ENCODE data around the gene CCDC66. TPM values are rescaled to one million over a fixed set of nuclear protein-coding genes. Genes with fewer than 3 reads are reported as not detected.

CCDC66 gene
- total RNA-seq, 1 donor from 2014 or later = 34.9 TPM

DNA sequence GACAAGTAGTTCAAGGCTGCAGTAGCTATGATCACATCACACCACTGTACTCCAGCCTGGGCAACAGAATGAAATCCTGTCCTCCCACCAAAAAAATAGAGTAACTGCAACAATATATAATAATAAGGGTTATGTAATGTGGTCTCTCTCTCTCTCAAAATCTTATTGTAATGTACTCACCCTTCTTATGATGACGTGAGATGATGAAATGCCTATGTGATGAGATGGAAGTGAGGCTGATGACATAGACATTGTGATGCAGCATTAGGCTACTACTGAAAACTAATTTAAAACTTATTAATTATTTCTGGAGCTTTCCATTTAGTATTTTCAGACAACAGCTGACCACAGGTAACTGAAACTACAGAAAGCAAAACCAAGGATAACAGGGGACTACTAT lies 98.7 kb downstream of the CCDC66 start:
- peaks cover 5% of the 10 kb centered on the region for H3K4me1 Mint-ChIP-seq
- POLR2A ChIA-PET = no interaction called here
- TF ChIP-seq, protein P1, sequence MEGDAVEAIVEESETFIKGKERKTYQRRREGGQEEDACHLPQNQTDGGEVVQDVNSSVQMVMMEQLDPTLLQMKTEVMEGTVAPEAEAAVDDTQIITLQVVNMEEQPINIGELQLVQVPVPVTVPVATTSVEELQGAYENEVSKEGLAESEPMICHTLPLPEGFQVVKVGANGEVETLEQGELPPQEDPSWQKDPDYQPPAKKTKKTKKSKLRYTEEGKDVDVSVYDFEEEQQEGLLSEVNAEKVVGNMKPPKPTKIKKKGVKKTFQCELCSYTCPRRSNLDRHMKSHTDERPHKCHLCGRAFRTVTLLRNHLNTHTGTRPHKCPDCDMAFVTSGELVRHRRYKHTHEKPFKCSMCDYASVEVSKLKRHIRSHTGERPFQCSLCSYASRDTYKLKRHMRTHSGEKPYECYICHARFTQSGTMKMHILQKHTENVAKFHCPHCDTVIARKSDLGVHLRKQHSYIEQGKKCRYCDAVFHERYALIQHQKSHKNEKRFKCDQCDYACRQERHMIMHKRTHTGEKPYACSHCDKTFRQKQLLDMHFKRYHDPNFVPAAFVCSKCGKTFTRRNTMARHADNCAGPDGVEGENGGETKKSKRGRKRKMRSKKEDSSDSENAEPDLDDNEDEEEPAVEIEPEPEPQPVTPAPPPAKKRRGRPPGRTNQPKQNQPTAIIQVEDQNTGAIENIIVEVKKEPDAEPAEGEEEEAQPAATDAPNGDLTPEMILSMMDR (IDR thresholded peaks at IDR 0.05) = no peak
- CTCF ChIA-PET = no interaction called here
- ATAC-seq (ENCODE audit: low read depth) (no peak), DNase-seq (no peak)
- no peak overlapping the region for H3K4me3 Mint-ChIP-seq
- no peak overlapping the region for H3K27ac Mint-ChIP-seq
- H3K27me3 Mint-ChIP-seq = no peaks in the 10 kb centered on the region
- H3K9me3 Mint-ChIP-seq = no peaks in the 10 kb centered on the region
- peaks cover 84% of the 10 kb centered on the region for H3K36me3 Mint-ChIP-seq (ENCODE audit: low read depth)
- intact Hi-C loops (cut with micrococcal nuclease) = no loop called here

DNA sequence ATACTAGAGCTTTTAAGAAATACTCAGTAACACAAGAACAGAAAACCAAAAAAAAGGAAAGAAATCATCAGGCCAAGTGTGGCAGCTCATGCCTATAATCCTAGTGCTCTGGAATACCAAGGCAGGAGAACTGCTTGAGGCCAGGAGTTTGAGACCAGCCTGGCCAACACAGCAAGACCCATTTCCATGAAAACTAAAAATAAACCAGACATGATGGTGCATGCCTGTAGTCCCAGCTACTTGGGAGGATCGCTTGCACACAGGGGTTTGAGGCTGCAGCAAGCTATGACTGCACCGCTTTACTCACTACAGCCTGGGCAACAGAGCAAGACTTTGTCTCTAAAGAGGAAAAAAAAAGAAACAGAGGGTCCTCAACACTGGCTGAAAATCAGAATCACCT lies 107.8 kb downstream of the CCDC66 start:
- Mint-ChIP-seq H3K4me1 (no peaks in the 10 kb centered on the region), H3K36me3 (ENCODE audit: low read depth) (peaks cover 73% of the 10 kb centered on the region), H3K27me3 (no peaks in the 10 kb centered on the region), H3K27ac (no peak overlapping the region), H3K4me3 (no peak overlapping the region), H3K9me3 (no peaks in the 10 kb centered on the region)
- CTCF ChIA-PET = interaction anchor here (0.6 to 1.8 kb wide), 2 partner anchors 17 to 325 kb away, joined by 3 to 4 read pairs; no protein-coding TSS in a partner anchor
- POLR2A ChIA-PET = interaction anchor here (0.9 kb wide), 1 partner anchor 46 kb away, joined by 3 read pairs; no protein-coding TSS in a partner anchor
- intact Hi-C loops (cut with micrococcal nuclease) = no loop called here
- no peak for ATAC-seq (ENCODE audit: low read depth)
- no peak for DNase-seq
- TF ChIP-seq, protein P1 (IDR thresholded peaks at IDR 0.05) = no peak

DNA sequence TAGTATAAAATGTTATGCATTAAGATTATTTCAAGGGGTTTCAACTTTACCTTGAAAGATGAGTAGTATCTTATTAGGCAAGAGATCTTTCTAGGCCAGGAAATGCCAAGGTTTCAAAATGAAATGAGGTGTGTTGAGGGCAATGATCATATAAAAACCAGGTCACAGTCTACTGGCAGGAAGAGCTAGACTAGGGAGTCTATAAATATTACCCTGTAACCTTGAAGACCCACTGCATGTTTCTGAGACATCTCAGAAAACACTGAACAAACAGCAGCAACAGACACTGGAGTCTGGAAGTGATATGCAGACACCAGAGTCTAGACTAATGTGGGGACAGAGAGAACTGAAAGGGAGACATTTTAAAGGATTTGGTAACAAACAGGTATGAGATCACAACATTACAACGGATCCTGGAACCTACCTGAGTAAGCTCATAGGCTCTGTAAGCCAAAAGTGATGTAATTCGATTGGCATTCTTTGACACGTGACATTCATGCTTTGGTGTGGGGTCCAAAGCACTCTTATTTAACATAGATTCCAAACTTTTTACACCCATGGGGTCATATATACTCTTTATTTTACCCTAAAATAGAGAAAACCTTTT lies 111.1 kb downstream of the CCDC66 start:
- Mint-ChIP-seq H3K27me3 (no peaks in the 10 kb centered on the region), H3K36me3 (ENCODE audit: low read depth) (peaks cover 78% of the 10 kb centered on the region), H3K9me3 (no peaks in the 10 kb centered on the region), H3K4me1 (peaks cover 3% of the 10 kb centered on the region), H3K4me3 (no peak overlapping the region), H3K27ac (no peak overlapping the region)
- ATAC-seq (ENCODE audit: low read depth) (no peak), DNase-seq (no peak)
- POLR2A ChIA-PET = no interaction called here
- intact Hi-C loops (cut with micrococcal nuclease) = no loop called here
- TF ChIP-seq, protein P1 (IDR thresholded peaks at IDR 0.05) = no peak
- CTCF ChIA-PET = no interaction called here

Other genes with a start within 250 kb of the CCDC66 start
- not detected in 2 replicates for gene ERC2, start 88.7 kb upstream of the CCDC66 start, total RNA-seq
- gene TASOR, start 126.1 kb downstream of the CCDC66 start, total RNA-seq = 66.0 and 79.7 TPM in 2 replicates
- gene ARHGEF3, start 244.8 kb downstream of the CCDC66 start, total RNA-seq = 22.1 and 27.0 TPM in 2 replicates

Data from activated B cell treated with CpG ODN at 0.5 μM for 24 hours (primary cell).